GM12864 (cell line): ENCODE results near the gene NUP210.

Experiments
- DNase-seq: peaks from one replicate; pipeline ENCODE4 v3.0.0-alpha.2; 2011; ENCODE audit warnings: low read depth
- H3K4me3 ChIP-seq: 2 replicates; pipeline ENCODE4 v1.5.1; 2011; ENCODE audit warnings: mild to moderate bottlenecking, low read depth, low read length, control low read depth
- CTCF ChIP-seq: IDR thresholded peaks from 2 replicates; pipeline ENCODE4 v1.5.1; 2011; ENCODE audit warnings: low read depth, mild to moderate bottlenecking, moderate library complexity, low read length, control low read depth, inconsistent platforms; ENCODE audit errors: missing control alignments

NUP210 gene

GRCh38 chr3:13301286-13301987 lies 118.7 kb downstream of the NUP210 start:
- H3K4me3 ChIP-seq = no peak overlapping the region
- no peak for DNase-seq
- TF ChIP-seq CTCF = no peak

DNA sequence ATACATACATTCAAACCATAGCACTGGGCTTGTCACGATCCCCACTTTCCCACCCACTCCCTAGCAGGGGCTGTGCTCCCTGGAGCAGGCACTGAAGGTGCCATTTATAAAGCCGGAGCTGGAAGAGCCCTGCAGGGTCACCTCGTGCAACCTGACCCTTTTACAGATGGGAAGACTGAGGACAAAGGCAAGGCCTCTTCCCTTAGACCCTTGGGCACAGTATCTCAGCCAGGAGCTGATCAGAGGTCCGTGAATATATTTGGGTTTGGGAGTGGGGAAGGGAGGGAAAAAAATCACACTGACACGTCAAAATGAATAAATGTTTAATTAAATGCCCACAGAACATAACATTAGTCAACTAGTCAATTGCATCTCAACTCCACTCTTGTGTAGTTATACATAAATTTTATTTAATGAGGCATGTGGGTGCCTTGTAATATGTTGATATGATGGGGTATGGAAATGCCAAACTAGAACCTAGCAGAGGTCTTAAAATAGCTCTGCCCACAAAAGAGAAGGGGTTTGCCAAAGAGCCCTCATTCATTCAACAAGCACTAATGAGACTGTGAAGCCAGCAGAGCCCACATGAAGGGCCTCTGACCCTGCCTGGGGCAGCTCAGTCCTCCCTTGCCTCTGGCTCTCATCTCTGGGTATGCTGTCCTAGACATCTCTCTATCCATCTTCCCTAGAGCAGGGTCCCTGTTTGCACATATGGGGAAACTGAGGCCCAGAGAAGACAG lies 119.4 kb downstream of the NUP210 start:
- no peak for DNase-seq
- no peak for TF ChIP-seq CTCF
- H3K4me3 ChIP-seq = no peak overlapping the region

GRCh38 chr3:13299531-13300155 lies 120.5 kb downstream of the NUP210 start:
- no peak for DNase-seq
- TF ChIP-seq CTCF = no peak
- H3K4me3 ChIP-seq = no peak overlapping the region

DNA sequence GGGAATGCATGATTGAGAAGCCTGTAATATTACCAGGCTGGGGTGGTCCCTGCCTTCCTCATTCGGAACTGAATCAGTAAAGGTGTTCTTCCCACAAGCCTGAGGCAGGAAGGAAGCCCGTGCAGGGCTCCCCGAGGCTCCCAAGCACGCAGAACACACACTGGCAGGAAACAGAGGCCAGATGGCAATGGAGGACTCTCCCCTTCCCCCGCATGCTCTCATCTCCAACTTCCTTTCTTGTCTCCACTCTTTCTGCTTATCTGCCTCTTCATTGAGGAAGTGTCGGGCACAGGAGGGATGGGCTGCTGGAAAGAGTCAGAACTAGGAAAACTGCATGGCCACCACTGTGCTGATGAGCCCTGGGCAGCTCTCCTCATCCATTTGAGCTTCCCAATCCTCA lies 123.5 kb downstream of the NUP210 start:
- no peak overlapping the region for H3K4me3 ChIP-seq
- DNase-seq = no peak
- no peak for TF ChIP-seq CTCF

DNA sequence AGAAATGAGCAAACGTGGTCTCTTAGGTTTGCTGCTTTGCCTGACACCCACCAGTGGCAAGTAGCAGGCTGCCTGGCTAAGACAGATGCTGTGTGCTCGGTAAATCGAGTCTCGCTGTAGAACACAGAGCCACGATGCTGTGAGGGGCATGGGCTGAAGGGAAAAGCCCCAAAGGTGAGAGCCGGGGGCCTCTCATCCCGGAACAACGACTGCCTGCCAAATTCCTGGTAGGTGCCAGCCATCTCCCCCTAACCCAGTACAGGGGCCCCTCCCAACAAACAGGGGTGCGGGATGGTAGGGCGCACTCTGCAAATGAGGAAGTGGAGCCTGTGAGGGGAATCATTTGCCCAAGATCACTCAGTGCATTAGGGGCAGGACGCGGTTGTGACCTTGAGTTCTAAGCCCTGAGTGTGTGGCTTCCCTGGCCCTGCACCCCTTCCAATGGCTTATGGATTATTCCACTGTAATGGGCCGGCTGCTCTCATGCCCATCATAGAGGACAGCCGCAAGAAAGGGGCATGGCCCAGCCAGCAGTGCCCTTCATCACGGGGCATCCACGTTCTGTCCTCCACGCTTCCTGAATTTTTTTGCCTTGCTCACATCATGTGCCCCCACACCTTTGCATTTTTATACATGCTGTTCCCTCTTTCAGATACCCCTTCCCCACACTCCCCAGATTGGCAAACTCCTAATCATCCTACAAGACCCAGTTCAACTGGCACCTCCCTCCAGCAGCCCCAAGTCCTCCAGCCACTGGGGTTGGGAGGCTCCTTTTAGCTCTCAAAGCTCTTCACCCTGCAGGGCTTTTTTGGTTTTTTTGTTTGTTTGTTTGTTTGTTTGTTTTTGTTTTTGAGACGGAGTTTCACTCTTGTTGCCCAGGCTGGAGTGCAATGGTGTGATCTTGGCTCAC lies 125.4 kb downstream of the NUP210 start:
- no peak for TF ChIP-seq CTCF
- no peak overlapping the region for H3K4me3 ChIP-seq
- DNase-seq = no peak

GRCh38 chr3:13292375-13292774 lies 127.7 kb downstream of the NUP210 start:
- H3K4me3 ChIP-seq = no peak overlapping the region
- no peak for DNase-seq
- TF ChIP-seq CTCF = no peak
